RKO (cell line): ENCODE results near the gene NRBF2.
"Not testable (repeated sequence)": the region's sequence is repeated elsewhere in the genome, so short reads cannot be mapped to it uniquely, and the experiment has no call there.

Experiments
- DNase-seq: peaks from one replicate; pipeline ENCODE4 v3.0.0-alpha.2; 2016; ENCODE audit warnings: low spot score

Gene NRBF2

GRCh38 chr10:63119041-63119440 lies 14.1 kb upstream of the NRBF2 start:
- no peak for DNase-seq

- no peak for DNase-seq
Measured at GRCh38 chr10:63120554-63120953, 12.6 kb upstream of the NRBF2 start.

- no peak for DNase-seq
Measured at GRCh38 chr10:63123727-63124362, 9.3 kb upstream of the NRBF2 start.

- no peak for DNase-seq
Measured at GRCh38 chr10:63125459-63125858, 7.7 kb upstream of the NRBF2 start.

GRCh38 chr10:63128443-63128842 lies 4.7 kb upstream of the NRBF2 start:
- DNase-seq, result no peak

- no peak for DNase-seq
Measured at GRCh38 chr10:63129888-63130287, 3.2 kb upstream of the NRBF2 start.

- no peak for DNase-seq
Measured at GRCh38 chr10:63132651-63133055, 475 bp upstream of the NRBF2 start.

- DNase-seq, result peak; percentile 55
Measured at GRCh38 chr10:63133821-63134557, 861 bp downstream of the NRBF2 start.

- no peak for DNase-seq
Measured at GRCh38 chr10:63137306-63137705, 4.2 kb downstream of the NRBF2 start.

- no peak for DNase-seq
Measured at GRCh38 chr10:63140077-63140476, 6.9 kb downstream of the NRBF2 start.

GRCh38 chr10:63142136-63142535 lies 9.0 kb downstream of the NRBF2 start:
- DNase-seq, result no peak

GRCh38 chr10:63143987-63144386 lies 10.9 kb downstream of the NRBF2 start:
- no peak for DNase-seq

- no peak for DNase-seq
Measured at GRCh38 chr10:63145782-63146181, 12.7 kb downstream of the NRBF2 start.

- no peak for DNase-seq
Measured at GRCh38 chr10:63146503-63146902, 13.4 kb downstream of the NRBF2 start.

- no peak for DNase-seq
Measured at GRCh38 chr10:63150745-63151144, 17.6 kb downstream of the NRBF2 start.

- not testable (repeated sequence) for DNase-seq
Measured at GRCh38 chr10:63153868-63154545, 20.9 kb downstream of the NRBF2 start.

- DNase-seq, result no peak
Measured at GRCh38 chr10:63154546-63155387, 21.6 kb downstream of the NRBF2 start.

- no peak for DNase-seq
Measured at GRCh38 chr10:63155388-63156020, 22.4 kb downstream of the NRBF2 start.

GRCh38 chr10:63156236-63156635 lies 23.1 kb downstream of the NRBF2 start:
- DNase-seq, result no peak

- peak; percentile 90 for DNase-seq
Measured at GRCh38 chr10:63157845-63158624, 24.9 kb downstream of the NRBF2 start.

GRCh38 chr10:63161592-63161991 lies 28.5 kb downstream of the NRBF2 start:
- DNase-seq, result no peak
